Measurements from ENCODE around the gene REXO5. TPM values are rescaled to one million over a fixed set of nuclear protein-coding genes. Genes with fewer than 3 reads are reported as not detected.

The REXO5 gene
- total and polyA plus RNA-seq, 2 of the 13 experiments (the other 11 are each of a cell fraction or from before 2014, with no cell fraction given), result 5.9 to 13.1 TPM

- no peak for TF ChIP-seq CEBPZ (IDR thresholded peaks at IDR 0.05; ENCODE audit: low read length)
- 0 out of 2 replicates have a peak, but pooled peaks have one; percentile 49 for TF ChIP-seq HOMEZ (CRISPR knock-in tag; IDR thresholded peaks at IDR 0.05; ENCODE audit: low read depth)
- TF ChIP-seq IKZF5 (CRISPR knock-in tag; IDR thresholded peaks at IDR 0.05), result peak; percentile 25; the same call in 1 of the 2 replicates
- TF ChIP-seq ZNF230 (CRISPR knock-in tag; IDR thresholded peaks at IDR 0.05), result no peak
- TF ChIP-seq CHD4 (IDR thresholded peaks at IDR 0.05; ENCODE audit: borderline replicate concordance, low read length), result no peak
- peak; percentile 18; the same call in 1 of the 2 replicates for TF ChIP-seq SIN3B (IDR thresholded peaks at IDR 0.05; ENCODE audit: low read length)
- no peak for TF ChIP-seq BRF2 (CRISPR knock-in tag; IDR thresholded peaks at IDR 0.05)
- TF ChIP-seq MTA1 (CRISPR knock-in tag; IDR thresholded peaks at IDR 0.05; ENCODE audit: borderline replicate concordance), result 0 out of 2 replicates have a peak, but pooled peaks have one; percentile 46
- no peak for TF ChIP-seq RAD51 (IDR thresholded peaks at IDR 0.05; ENCODE audit: borderline replicate concordance)
- no peak for TF ChIP-seq ZNF496 (CRISPR knock-in tag; IDR thresholded peaks at IDR 0.05; ENCODE audit: insufficient replicate concordance)
- no peak for TF ChIP-seq ZBED4 (CRISPR knock-in tag; IDR thresholded peaks at IDR 0.05; ENCODE audit: borderline replicate concordance)
- TF ChIP-seq ZNF609 (CRISPR knock-in tag; IDR thresholded peaks at IDR 0.05; ENCODE audit: borderline replicate concordance), result peak; percentile 58; the same call in 1 of the 2 replicates
Observed at GRCh38 chr16:20878682-20879147, 72.4 kb downstream of the REXO5 start (continued).

All from HepG2 (cell line).